Testis (tissue), 3 donors: Measurements from ENCODE around the gene HIP1. TPM values are rescaled to one million over a fixed set of nuclear protein-coding genes. Genes with fewer than 3 reads are reported as not detected.
A peak's percentile ranks its signal among the peaks of the same experiment; 100 is the strongest.

ENCODE experiments used
- DNase-seq: peaks from one replicate; pipeline ENCODE4 v3.0.0-alpha.2; 2019
- H3K27ac ChIP-seq, 2 donors: fragments of 200-600 bp; sonication (generic); one replicate each; pipeline ENCODE4 v1.5.1; 2019
- H3K27me3 ChIP-seq: fragments of 200-600 bp; sonication (generic); one replicate; pipeline ENCODE4 v1.5.1; 2019
- H3K36me3 ChIP-seq: fragments of 200-600 bp; sonication (generic); one replicate; pipeline ENCODE4 v1.5.1; 2017; ENCODE audit warnings: low read depth; ENCODE audit errors: missing control alignments
- H3K4me1 ChIP-seq: fragments of 200-600 bp; sonication (generic); one replicate; pipeline ENCODE4 v1.5.1; 2019
- H3K4me3 ChIP-seq, 2 donors: fragments of 200-600 bp; sonication (generic); one replicate each; pipeline ENCODE4 v1.5.1; 2017 to 2019
- H3K9me3 ChIP-seq: fragments of 200-600 bp; sonication (generic); one replicate; pipeline ENCODE4 v1.5.1; 2017
- POLR2A ChIP-seq: fragments of 450-650 bp; IDR thresholded peaks from one replicate; pipeline ENCODE4 v1.6.1; 2017; ENCODE audit warnings: antibody characterized with exemption, mild to moderate bottlenecking, moderate library complexity
- WGBS, 2 donors: methylation state at CpG; one replicate each; pipeline ENCODE4 v1.1.5; 2018; 5-methylcytosine and 5-hydroxymethylcytosine counted together
- intact Hi-C: fragments of 100-400 bp; cut with DNase I; formaldehyde crosslinking; loops from one replicate; pipeline ENCODE4 v1.15.1; 2023; ENCODE audit warnings: low total_unique reads
- polyA plus RNA-seq: library from polyadenylated mRNA; stranded (reverse); fragments of 350-450 nt; fragmentation: Illumina TruSeq; extraction: RNeasy Lipid Tissue Mini Kit (QIAGEN cat#74804); gene quantifications from one replicate; pipeline ENCODE4 v1.2.3, GENCODE V29; 2014; ENCODE audit warnings: low read depth, low replicate concordance; ENCODE audit not compliant: insufficient read depth
- total RNA-seq, 2 donors: library from RNA; depleted of rRNA; stranded (reverse); fragments of >200 nt; gene quantifications; one replicate each; pipeline ENCODE4 v1.2.3, GENCODE V29; 2016
- TF ChIP-seq, protein P1 (sequence below), 3 experiments: fragments of 450-650 bp in 2 of 3; fragments of 200-600 bp in 1 of 3; sonication (generic) in 1 of 3; IDR thresholded peaks; one replicate each; pipeline ENCODE4 v1.5.1; 2016 to 2019; ENCODE audit warnings: antibody characterized with exemption in 3 of 3, mild to moderate bottlenecking in 2 of 3, moderate library complexity in 1 of 3

HIP1 gene
- total and polyA plus RNA-seq, 3 donors from 2014 or later = 43.5 to 85.4 (median 68.0) TPM

DNA sequence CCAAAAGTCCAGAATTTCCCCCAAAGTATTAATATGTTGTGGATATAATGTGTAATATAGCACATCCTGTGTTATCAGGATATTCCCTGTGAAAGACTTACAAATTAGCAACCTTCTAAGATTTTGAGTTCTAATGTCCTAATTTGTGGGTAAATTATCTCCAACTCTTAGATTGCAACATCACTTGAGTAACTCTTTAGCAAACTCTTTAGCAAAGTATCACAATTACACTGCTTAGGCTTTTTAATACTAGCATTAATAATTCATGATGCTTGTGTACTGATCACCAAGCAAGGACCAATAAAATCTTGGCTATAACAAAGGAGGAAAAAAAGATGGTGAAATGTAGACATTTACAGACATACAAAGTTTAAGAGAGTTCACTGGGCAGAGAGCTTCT is 27.7 kb downstream of the HIP1 start:
- no peaks in the 10 kb centered on the region for H3K9me3 ChIP-seq
- TF ChIP-seq, protein P1, sequence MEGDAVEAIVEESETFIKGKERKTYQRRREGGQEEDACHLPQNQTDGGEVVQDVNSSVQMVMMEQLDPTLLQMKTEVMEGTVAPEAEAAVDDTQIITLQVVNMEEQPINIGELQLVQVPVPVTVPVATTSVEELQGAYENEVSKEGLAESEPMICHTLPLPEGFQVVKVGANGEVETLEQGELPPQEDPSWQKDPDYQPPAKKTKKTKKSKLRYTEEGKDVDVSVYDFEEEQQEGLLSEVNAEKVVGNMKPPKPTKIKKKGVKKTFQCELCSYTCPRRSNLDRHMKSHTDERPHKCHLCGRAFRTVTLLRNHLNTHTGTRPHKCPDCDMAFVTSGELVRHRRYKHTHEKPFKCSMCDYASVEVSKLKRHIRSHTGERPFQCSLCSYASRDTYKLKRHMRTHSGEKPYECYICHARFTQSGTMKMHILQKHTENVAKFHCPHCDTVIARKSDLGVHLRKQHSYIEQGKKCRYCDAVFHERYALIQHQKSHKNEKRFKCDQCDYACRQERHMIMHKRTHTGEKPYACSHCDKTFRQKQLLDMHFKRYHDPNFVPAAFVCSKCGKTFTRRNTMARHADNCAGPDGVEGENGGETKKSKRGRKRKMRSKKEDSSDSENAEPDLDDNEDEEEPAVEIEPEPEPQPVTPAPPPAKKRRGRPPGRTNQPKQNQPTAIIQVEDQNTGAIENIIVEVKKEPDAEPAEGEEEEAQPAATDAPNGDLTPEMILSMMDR (IDR thresholded peaks at IDR 0.05) = no peak
- no peak for TF ChIP-seq POLR2A
- H3K4me1 ChIP-seq = peaks cover 25% of the 10 kb centered on the region
- peak overlapping the region; percentile 69 to 76 for H3K27ac ChIP-seq
- no peak overlapping the region for H3K4me3 ChIP-seq
- H3K27me3 ChIP-seq = no peaks in the 10 kb centered on the region
- intact Hi-C loops = no loop called here
- DNase-seq = no peak
- no peaks in the 10 kb centered on the region for H3K36me3 ChIP-seq

DNA sequence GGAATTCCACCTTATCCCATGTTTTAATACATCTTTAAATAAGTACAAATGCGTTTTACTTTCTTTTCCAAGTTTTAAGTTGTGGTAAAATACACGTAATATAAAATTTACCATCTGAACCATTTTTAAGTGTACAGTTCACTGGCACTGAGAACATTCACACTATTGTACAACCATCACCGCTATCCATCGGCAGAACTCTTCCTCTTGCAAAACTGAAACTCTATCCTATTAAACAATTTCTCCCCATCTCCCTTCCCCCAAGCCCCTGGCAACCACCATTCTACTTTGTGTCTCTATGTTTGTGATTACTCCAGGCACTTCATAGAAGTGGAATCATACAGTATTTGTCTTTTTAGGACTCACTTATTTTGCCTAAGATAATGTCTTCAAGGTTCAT is 33.8 kb downstream of the HIP1 start:
- WGBS, 2 donors = 88 to 90% methylated on average over 4 of the region's 4 CpGs
- Histone ChIP-seq H3K9me3 (no peaks in the 10 kb centered on the region), H3K27me3 (no peaks in the 10 kb centered on the region), H3K27ac (no peak overlapping the region), H3K4me1 (no peaks in the 10 kb centered on the region), H3K4me3 (no peak overlapping the region), H3K36me3 (no peaks in the 10 kb centered on the region)
- no peak for DNase-seq
- intact Hi-C loops = no loop called here
- TF ChIP-seq, protein P1 (IDR thresholded peaks at IDR 0.05) = no peak
- TF ChIP-seq POLR2A = no peak

DNA sequence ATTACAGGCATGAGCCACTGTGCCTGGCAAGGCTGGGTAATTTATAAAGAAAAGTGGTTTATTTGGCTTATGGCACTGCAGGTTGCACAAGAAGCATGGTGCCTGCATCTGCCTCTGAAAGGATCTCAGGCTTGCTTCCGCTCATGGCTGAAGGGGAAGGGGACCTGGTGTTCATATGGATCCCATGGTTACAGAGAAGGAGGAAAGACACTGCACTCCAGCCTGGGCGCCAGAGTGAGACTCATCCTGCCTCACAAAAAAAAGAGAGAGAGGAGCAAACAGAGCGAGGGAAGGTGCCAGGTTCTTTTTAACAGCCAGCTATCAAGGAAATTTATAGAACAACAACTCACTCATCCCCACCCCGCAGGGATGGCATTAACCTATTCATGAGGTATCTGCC is 36.2 kb downstream of the HIP1 start:
- H3K27ac ChIP-seq = no peak overlapping the region
- H3K4me1 ChIP-seq = no peaks in the 10 kb centered on the region
- intact Hi-C loops = no loop called here
- TF ChIP-seq, protein P1 (IDR thresholded peaks at IDR 0.05) = no peak
- no peak for TF ChIP-seq POLR2A
- 85 to 90% methylated on average over 4 of the region's 4 CpGs for WGBS, 2 donors
- no peaks in the 10 kb centered on the region for H3K36me3 ChIP-seq
- no peaks in the 10 kb centered on the region for H3K27me3 ChIP-seq
- H3K9me3 ChIP-seq = no peaks in the 10 kb centered on the region
- H3K4me3 ChIP-seq = no peak overlapping the region
- DNase-seq = no peak

DNA sequence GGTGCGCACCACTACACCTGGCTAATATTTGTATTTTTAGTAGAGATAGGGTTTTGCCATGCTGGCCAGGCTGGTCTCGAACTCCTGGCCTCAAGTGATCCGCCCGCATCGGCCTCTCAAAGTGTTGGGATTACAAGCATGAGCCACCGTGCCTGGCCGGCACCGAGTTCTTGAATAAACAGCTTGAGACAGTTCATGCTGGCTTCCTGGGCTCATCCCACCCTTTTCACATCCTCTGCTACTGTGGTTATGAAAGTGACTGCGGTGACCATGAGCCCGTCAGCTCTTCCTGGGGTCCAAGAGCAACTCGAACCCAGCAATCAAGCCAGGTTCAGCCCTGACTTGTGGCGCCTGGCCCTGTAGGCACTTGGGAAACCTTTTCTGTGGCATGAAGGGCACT is 38.7 kb downstream of the HIP1 start:
- Histone ChIP-seq H3K36me3 (no peaks in the 10 kb centered on the region), H3K4me1 (no peaks in the 10 kb centered on the region), H3K27ac (no peak overlapping the region), H3K27me3 (no peaks in the 10 kb centered on the region), H3K9me3 (no peaks in the 10 kb centered on the region), H3K4me3 (no peak overlapping the region)
- intact Hi-C loops = no loop called here
- no peak for TF ChIP-seq POLR2A
- WGBS, 2 donors = 93 to 95% methylated on average over 10 to 12 of the region's 12 CpGs
- DNase-seq = no peak

DNA sequence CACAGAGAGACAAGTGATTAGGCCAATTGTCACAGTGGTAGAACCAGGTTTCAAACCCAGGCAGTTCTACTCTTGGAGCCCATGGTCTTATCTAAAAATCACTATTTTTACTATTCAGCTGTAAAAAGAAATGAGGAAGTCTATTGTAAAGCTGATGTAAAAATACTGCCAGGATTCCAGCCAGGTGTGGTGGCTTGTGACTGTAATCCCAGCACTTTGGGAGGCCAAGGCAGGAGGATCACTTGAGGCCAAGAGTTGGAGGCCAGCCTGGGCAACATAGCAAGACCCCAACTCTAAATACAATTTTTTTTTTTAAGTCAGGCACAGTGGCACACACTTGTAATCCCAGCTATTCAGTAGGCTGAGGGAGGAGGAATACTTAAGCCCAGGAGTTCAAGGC is 40.4 kb downstream of the HIP1 start:
- H3K27ac ChIP-seq = no peak overlapping the region
- intact Hi-C loops = no loop called here
- no peak overlapping the region for H3K4me3 ChIP-seq
- H3K36me3 ChIP-seq = no peaks in the 10 kb centered on the region
- no peaks in the 10 kb centered on the region for H3K27me3 ChIP-seq
- TF ChIP-seq POLR2A = no peak
- TF ChIP-seq, protein P1 (IDR thresholded peaks at IDR 0.05) = no peak
- H3K9me3 ChIP-seq = no peaks in the 10 kb centered on the region
- H3K4me1 ChIP-seq = no peaks in the 10 kb centered on the region
- DNase-seq = no peak
